ENCODE results near the gene ESRRG. TPM values are rescaled to one million over a fixed set of nuclear protein-coding genes. Genes with fewer than 3 reads are reported as not detected.

Gene ESRRG
- total and polyA plus RNA-seq, 10 donors: 0.29 to 11.9 (median 2.2) TPM

DNA sequence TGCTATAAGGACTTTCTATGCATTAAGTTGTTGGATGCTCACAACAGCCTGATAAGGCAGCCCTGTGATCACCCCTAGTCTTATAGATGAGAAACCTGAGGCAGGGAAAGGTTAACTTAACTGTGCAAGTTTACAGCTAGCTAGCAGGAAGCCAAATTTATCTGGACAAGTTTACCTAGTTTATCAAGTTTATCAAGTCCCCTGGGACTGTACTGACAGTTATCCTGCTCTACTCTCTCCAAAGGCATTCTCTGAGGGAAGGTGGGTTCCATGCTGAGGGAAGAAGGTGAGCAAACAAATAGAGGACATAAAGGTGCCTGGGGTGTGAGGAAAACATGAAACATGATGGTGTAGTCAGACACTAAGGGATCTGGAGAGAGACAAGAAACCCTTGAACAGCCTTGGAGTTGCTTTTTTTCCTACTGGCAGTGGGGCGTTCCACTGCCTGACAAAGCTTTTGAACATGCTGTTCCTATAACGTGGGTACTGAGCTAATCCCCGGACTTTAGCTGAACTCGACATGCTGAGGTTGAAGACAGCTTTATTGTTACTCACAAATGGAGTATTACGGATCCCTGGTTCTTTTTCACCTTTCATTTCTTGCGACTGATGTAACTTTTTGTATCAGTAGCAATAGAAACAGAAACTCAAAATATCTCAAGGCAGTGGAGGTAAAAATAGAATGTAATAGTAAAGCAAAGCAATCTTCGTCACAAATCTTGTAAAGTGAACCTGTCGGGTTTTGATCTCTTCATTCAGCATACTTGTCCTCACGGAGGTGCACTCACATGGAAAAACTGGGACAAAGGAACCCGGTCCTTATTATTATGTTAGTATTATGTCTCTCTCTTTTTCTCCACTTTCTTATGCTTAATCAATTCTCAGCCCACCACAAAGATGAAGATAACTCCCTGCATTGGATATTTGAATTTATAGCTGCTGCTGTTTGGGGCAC is 42.4 kb upstream of the ESRRG start:
- Histone ChIP-seq H3K4me3 (no peak overlapping the region), H3K27me3 (replicated peaks in 1 of 7) (no peaks in the 10 kb centered on the region), H3K27ac (no peak overlapping the region), H3K9me3 (no peaks in the 10 kb centered on the region), H3K4me1 (no peaks in the 10 kb centered on the region), H3K36me3 (no peaks in the 10 kb centered on the region)
- no peak for DNase-seq
- TF ChIP-seq POLR2AphosphoS5 (IDR thresholded peaks at IDR 0.05): no peak
- 78 to 87% (median 83%) methylated on average over 10 of the region's 10 CpGs for WGBS, 5 donors
- intact Hi-C loops (cut with DNase I; ENCODE audit: low total_unique reads): no loop called here

DNA sequence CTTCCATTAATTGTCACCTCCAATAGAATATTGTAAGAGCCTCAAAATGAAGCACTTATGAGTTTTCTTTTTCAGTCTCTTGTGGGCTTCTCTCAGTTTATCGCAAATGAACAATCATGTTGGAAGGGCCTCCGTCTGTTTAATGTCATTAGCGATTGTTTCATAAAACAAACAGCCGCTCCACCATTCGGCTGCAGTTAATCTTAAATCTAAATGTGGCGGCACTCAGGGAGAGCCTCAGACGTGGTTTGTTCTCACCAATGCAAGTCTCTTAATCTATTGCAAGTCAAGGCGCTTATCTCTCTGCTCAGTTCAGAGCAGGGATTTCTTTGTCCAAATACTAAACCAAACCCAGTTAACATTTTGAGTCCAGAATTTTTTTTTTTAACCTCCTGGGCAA is 34.9 kb upstream of the ESRRG start:
- no peak for TF ChIP-seq POLR2A (IDR thresholded peaks at IDR 0.05)
- TF ChIP-seq, protein P1, sequence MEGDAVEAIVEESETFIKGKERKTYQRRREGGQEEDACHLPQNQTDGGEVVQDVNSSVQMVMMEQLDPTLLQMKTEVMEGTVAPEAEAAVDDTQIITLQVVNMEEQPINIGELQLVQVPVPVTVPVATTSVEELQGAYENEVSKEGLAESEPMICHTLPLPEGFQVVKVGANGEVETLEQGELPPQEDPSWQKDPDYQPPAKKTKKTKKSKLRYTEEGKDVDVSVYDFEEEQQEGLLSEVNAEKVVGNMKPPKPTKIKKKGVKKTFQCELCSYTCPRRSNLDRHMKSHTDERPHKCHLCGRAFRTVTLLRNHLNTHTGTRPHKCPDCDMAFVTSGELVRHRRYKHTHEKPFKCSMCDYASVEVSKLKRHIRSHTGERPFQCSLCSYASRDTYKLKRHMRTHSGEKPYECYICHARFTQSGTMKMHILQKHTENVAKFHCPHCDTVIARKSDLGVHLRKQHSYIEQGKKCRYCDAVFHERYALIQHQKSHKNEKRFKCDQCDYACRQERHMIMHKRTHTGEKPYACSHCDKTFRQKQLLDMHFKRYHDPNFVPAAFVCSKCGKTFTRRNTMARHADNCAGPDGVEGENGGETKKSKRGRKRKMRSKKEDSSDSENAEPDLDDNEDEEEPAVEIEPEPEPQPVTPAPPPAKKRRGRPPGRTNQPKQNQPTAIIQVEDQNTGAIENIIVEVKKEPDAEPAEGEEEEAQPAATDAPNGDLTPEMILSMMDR (IDR thresholded peaks at IDR 0.05 in 8 of 11, conservative IDR thresholded peaks at IDR 0.05 in 3 of 11): no peak
- no peak for TF ChIP-seq POLR2AphosphoS5 (IDR thresholded peaks at IDR 0.05)
- Histone ChIP-seq H3K36me3 (no peaks in the 10 kb centered on the region), H3K4me1 (no peaks in the 10 kb centered on the region), H3K27me3 (replicated peaks in 1 of 7) (no peaks in the 10 kb centered on the region), H3K27ac (no peak overlapping the region), H3K9me3 (no peaks in the 10 kb centered on the region), H3K4me3 (no peak overlapping the region)
- DNase-seq: no peak
- intact Hi-C loops (cut with DNase I; ENCODE audit: low total_unique reads): no loop called here
- 85 to 93% (median 88%) methylated on average over 8 of the region's 8 CpGs for WGBS, 5 donors

DNA sequence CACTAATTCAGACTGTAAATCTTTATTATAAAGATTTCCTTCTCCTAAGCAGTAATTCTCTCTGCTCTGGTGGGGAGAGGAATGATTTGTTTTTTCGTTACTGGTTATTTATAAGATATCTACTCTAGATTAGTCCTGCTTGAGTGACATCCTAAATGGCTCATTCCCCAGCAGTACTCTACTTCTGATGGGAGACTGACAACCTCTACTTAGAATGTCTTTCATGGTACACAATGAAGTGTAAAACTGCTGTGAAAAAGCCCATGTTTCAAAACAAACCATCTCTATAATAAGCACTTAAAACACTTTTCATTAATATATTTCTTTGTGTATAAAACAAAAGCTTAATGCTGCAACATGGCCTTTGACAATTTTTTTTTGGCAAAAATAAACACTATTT is 33.9 kb upstream of the ESRRG start:
- H3K27ac ChIP-seq: no peak overlapping the region
- H3K4me1 ChIP-seq: no peaks in the 10 kb centered on the region
- no peaks in the 10 kb centered on the region for H3K9me3 ChIP-seq
- no peaks in the 10 kb centered on the region for H3K27me3 ChIP-seq (replicated peaks in 1 of 7)
- DNase-seq: no peak
- TF ChIP-seq POLR2A (IDR thresholded peaks at IDR 0.05) (no peak), POLR2AphosphoS5 (IDR thresholded peaks at IDR 0.05) (no peak)
- TF ChIP-seq, protein P1 (IDR thresholded peaks at IDR 0.05 in 8 of 11, conservative IDR thresholded peaks at IDR 0.05 in 3 of 11): no peak
- intact Hi-C loops (cut with DNase I; ENCODE audit: low total_unique reads): no loop called here
- no peaks in the 10 kb centered on the region for H3K36me3 ChIP-seq
- WGBS, 5 donors: 58 to 95% (median 73%) methylated on average over 1 of the region's 1 CpG
- H3K4me3 ChIP-seq: no peak overlapping the region

DNA sequence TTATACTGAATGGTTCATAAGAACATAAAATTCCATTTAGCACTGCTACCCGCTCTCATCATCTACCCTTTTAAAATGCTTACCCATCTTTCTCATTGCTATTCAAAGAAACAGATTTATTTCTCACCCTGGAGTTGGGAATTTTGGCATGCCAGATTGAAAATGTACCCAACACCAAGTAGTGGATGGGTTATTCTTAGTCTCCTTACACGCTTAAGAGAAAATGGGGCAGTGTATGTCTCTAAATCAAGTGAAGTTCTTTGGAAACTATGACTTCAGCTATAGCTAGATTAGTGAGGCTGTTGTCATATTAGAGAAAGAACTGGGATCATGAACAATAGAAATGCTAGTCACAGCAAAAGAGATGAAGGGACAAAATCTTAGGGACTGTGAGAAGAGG is 27.7 kb upstream of the ESRRG start:
- H3K36me3 ChIP-seq: no peaks in the 10 kb centered on the region
- WGBS, 5 donors: 84 to 94% (median 85%) methylated on average over 2 of the region's 2 CpGs
- no peak for DNase-seq
- no peaks in the 10 kb centered on the region for H3K27me3 ChIP-seq (replicated peaks in 1 of 7)
- peaks cover 0 to 3% (median 0%) of the 10 kb centered on the region in 6 donors for H3K4me1 ChIP-seq
- no peaks in the 10 kb centered on the region for H3K9me3 ChIP-seq
- TF ChIP-seq POLR2A (IDR thresholded peaks at IDR 0.05) (no peak), POLR2AphosphoS5 (IDR thresholded peaks at IDR 0.05) (no peak)
- TF ChIP-seq, protein P1 (IDR thresholded peaks at IDR 0.05 in 8 of 11, conservative IDR thresholded peaks at IDR 0.05 in 3 of 11): no peak
- H3K4me3 ChIP-seq: no peak overlapping the region
- H3K27ac ChIP-seq: no peak overlapping the region
- intact Hi-C loops (cut with DNase I; ENCODE audit: low total_unique reads): no loop called here
